ENCODE measurements around the gene MFSD6. TPM values are rescaled to one million over a fixed set of nuclear protein-coding genes. Genes with fewer than 3 reads are reported as not detected.

Gene MFSD6
- polyA plus RNA-seq, 2 of the 4 experiments (the other 2 are of a cell fraction): 14.3 to 41.3 TPM

GRCh38 chr2:190441564-190441963, 33.4 kb downstream of the MFSD6 start:
- peaks cover 5% of the 10 kb centered on the region; the same call in 1 of the 3 replicates for H3K4me1 ChIP-seq
- ChIA-PET POLR2A (interaction anchor here (0.6 kb wide), 1 partner anchor 10 kb away, joined by 4 read pairs; no protein-coding TSS in a partner anchor), CTCF (interaction anchor here (1.2 kb wide), 1 partner anchor 98 kb away, joined by 4 read pairs; the partner anchor contains the start of gene INPP1)
- ATAC-seq: no peak
- FAIRE-seq: no peak
- 89% methylated on average over 4 of the region's 4 CpGs for whole genome bisulfite sequencing (ENCODE audit: missing lambda C conversion rate)
- no peak overlapping the region for H3K4me3 ChIP-seq
- H3K9me3 ChIP-seq: no peaks in the 10 kb centered on the region
- no peak overlapping the region for H3K4me2 ChIP-seq
- no peak for DNase-seq (ENCODE audit: low read depth in 1 of 2, low spot score in 1 of 2)
- H3K27ac ChIP-seq: no peak overlapping the region
- TF ChIP-seq BHLHE40 (IDR thresholded peaks at IDR 0.05; ENCODE audit: low read depth, low read length) (no peak), PBX3 (IDR thresholded peaks at IDR 0.05) (no peak), MAFK (IDR thresholded peaks at IDR 0.05; ENCODE audit: partially characterized antibody) (no peak), TP53 (CRISPR knock-in tag; IDR thresholded peaks at IDR 0.05) (no peak), MYC (IDR thresholded peaks at IDR 0.05; ENCODE audit: borderline replicate concordance, low read length) (no peak), GATA3 (IDR thresholded peaks at IDR 0.05; ENCODE audit: borderline replicate concordance) (no peak), KDM5A (IDR thresholded peaks at IDR 0.05) (no peak), NPAS2 (CRISPR knock-in tag; IDR thresholded peaks at IDR 0.05; ENCODE audit: borderline replicate concordance) (no peak), EHF (CRISPR knock-in tag; IDR thresholded peaks at IDR 0.05) (no peak), CBX2 (IDR thresholded peaks at IDR 0.05; ENCODE audit: borderline replicate concordance, low read depth) (no peak), CHD4 (IDR thresholded peaks at IDR 0.05; ENCODE audit: borderline replicate concordance) (no peak), JUNB (IDR thresholded peaks at IDR 0.05) (no peak)

- no peak overlapping the region for H3K4me2 ChIP-seq
- H3K27ac ChIP-seq: no peak overlapping the region
- ATAC-seq (no peak), DNase-seq (ENCODE audit: low read depth in 1 of 2, low spot score in 1 of 2) (no peak), FAIRE-seq (no peak)
- no peaks in the 10 kb centered on the region for H3K9me3 ChIP-seq
- WGBS (ENCODE audit: missing lambda C conversion rate): 98% methylated on average over 2 of the region's 2 CpGs
- H3K4me1 ChIP-seq: peaks cover 5% of the 10 kb centered on the region; the same call in 1 of the 3 replicates
- POLR2A ChIA-PET: no interaction called here
- no peak for TF ChIP-seq SMC3 (IDR thresholded peaks at IDR 0.05)
- TF ChIP-seq RAD21 (conservative IDR thresholded peaks at IDR 0.05 in 1 of 2, IDR thresholded peaks at IDR 0.05 in 1 of 2): no peak
- no peak for TF ChIP-seq PHF8 (IDR thresholded peaks at IDR 0.05; ENCODE audit: borderline replicate concordance, low read depth)
- TF ChIP-seq NR3C1 (IDR thresholded peaks at IDR 0.05): no peak
- no peak for TF ChIP-seq ELK1 (IDR thresholded peaks at IDR 0.05; ENCODE audit: low read depth, low read length)
- no peak overlapping the region for H3K4me3 ChIP-seq
- CTCF ChIA-PET: no interaction called here
Observed at GRCh38 chr2:190443055-190443454, 34.9 kb downstream of the MFSD6 start.

- TF ChIP-seq HDAC2 (IDR thresholded peaks at IDR 0.05) (no peak), CTCF (IDR thresholded peaks at IDR 0.05) (no peak), TFCP2L1 (CRISPR knock-in tag; IDR thresholded peaks at IDR 0.05) (no peak), PHF8 (IDR thresholded peaks at IDR 0.05; ENCODE audit: borderline replicate concordance, low read depth) (no peak), NPAS2 (CRISPR knock-in tag; IDR thresholded peaks at IDR 0.05; ENCODE audit: borderline replicate concordance) (no peak), POLR2A (IDR thresholded peaks at IDR 0.05; ENCODE audit: low read length) (no peak), REST (IDR thresholded peaks at IDR 0.05) (no peak), ATOH8 (CRISPR knock-in tag; IDR thresholded peaks at IDR 0.05; ENCODE audit: low read depth) (no peak), MAZ (IDR thresholded peaks at IDR 0.05; ENCODE audit: borderline replicate concordance, low read depth, low read length) (no peak), NFE2L2 (conservative IDR thresholded peaks at IDR 0.05; ENCODE audit: low read length) (no peak)
- ChIA-PET CTCF (no interaction called here), POLR2A (no interaction called here)
- WGBS (ENCODE audit: missing lambda C conversion rate): 78% methylated on average over 3 of the region's 3 CpGs
- FAIRE-seq (no peak), DNase-seq (ENCODE audit: low read depth in 1 of 2, low spot score in 1 of 2) (no peak), ATAC-seq (no peak)
- Histone ChIP-seq H3K4me1 (peaks cover 5% of the 10 kb centered on the region; the same call in 1 of the 3 replicates), H3K4me3 (no peak overlapping the region), H3K9me3 (no peaks in the 10 kb centered on the region), H3K27ac (no peak overlapping the region), H3K4me2 (no peak overlapping the region)
Observed at GRCh38 chr2:190443778-190444481, 35.8 kb downstream of the MFSD6 start.
